Trophoblast cell (in vitro differentiated cells and primary cell): Measurements from ENCODE around the gene TNKS1BP1.

Experiments used
- DNase-seq, 2 donors: peaks; one replicate each; pipeline ENCODE4 v3.0.0-alpha.2; 2016
- H2AFZ ChIP-seq: 2 replicates; pipeline ENCODE4 v1.6.1; 2013; ENCODE audit warnings: low read length, moderate library complexity, mild to moderate bottlenecking; ENCODE audit not compliant: insufficient read depth, poor library complexity
- H2AK5ac ChIP-seq: 2 replicates; pipeline ENCODE4 v1.6.1; 2013; ENCODE audit warnings: mild to moderate bottlenecking, low read length
- H2BK120ac ChIP-seq: 2 replicates; pipeline ENCODE4 v1.6.1; 2013; ENCODE audit warnings: low read length, mild to moderate bottlenecking, moderate library complexity; ENCODE audit not compliant: insufficient read depth, poor library complexity
- H2BK12ac ChIP-seq: 2 replicates; pipeline ENCODE4 v1.6.1; 2013; ENCODE audit warnings: mild to moderate bottlenecking, low read length, moderate library complexity
- H2BK5ac ChIP-seq: 2 replicates; pipeline ENCODE4 v1.6.1; 2013; ENCODE audit warnings: low read length, low read depth, moderate library complexity, mild to moderate bottlenecking; ENCODE audit not compliant: poor library complexity
- H3K14ac ChIP-seq: 2 replicates; pipeline ENCODE4 v1.6.1; 2013; ENCODE audit warnings: mild to moderate bottlenecking, low read length
- H3K18ac ChIP-seq: 2 replicates; pipeline ENCODE4 v1.6.1; 2013; ENCODE audit warnings: mild to moderate bottlenecking, low read length
- H3K23ac ChIP-seq: 2 replicates; pipeline ENCODE4 v1.6.1; 2013; ENCODE audit warnings: low read length
- H3K27ac ChIP-seq: 2 replicates; pipeline ENCODE4 v1.5.1; 2013; ENCODE audit warnings: low read depth, mild to moderate bottlenecking, inconsistent platforms, low read length, moderate library complexity
- H3K27me3 ChIP-seq: 2 replicates; pipeline ENCODE4 v1.6.1; 2013; ENCODE audit warnings: inconsistent platforms, mild to moderate bottlenecking, low read length, moderate library complexity; ENCODE audit not compliant: insufficient read depth
- H3K36me3 ChIP-seq, 2 experiments: 1 replicate in 1 of 2; 2 replicates in 1 of 2; pipeline ENCODE4 v1.6.1; 2013; ENCODE audit warnings: low read length in 2 of 2, mild to moderate bottlenecking in 2 of 2, moderate library complexity in 1 of 2; ENCODE audit not compliant: insufficient read depth in 2 of 2, control insufficient read depth in 1 of 2
- H3K4ac ChIP-seq: 2 replicates; pipeline ENCODE4 v1.6.1; 2013; ENCODE audit warnings: low read depth, mild to moderate bottlenecking, low read length, moderate library complexity
- H3K4me1 ChIP-seq, 2 experiments: 1 replicate in 1 of 2; 2 replicates in 1 of 2; pipeline ENCODE4 v1.6.1; 2013; ENCODE audit warnings: low read length in 2 of 2, mild to moderate bottlenecking in 2 of 2, moderate library complexity in 1 of 2; ENCODE audit not compliant: insufficient read depth in 2 of 2, control insufficient read depth in 1 of 2
- H3K4me2 ChIP-seq: 2 replicates; pipeline ENCODE4 v1.6.1; 2013; ENCODE audit warnings: inconsistent platforms, mild to moderate bottlenecking, low read length, moderate library complexity
- H3K4me3 ChIP-seq: 2 replicates; pipeline ENCODE4 v1.5.1; 2013; ENCODE audit warnings: mild to moderate bottlenecking, low read depth, low read length, inconsistent platforms
- H3K79me1 ChIP-seq: one replicate; pipeline ENCODE4 v1.6.1; 2013; ENCODE audit warnings: low read length
- H3K79me2 ChIP-seq: 2 replicates; pipeline ENCODE4 v1.6.1; 2013; ENCODE audit warnings: low read length, mild to moderate bottlenecking; ENCODE audit not compliant: control insufficient read depth, insufficient read depth, poor library complexity
- H3K9ac ChIP-seq: 2 replicates; pipeline ENCODE4 v1.6.1; 2013; ENCODE audit warnings: mild to moderate bottlenecking, low read length
- H3K9me3 ChIP-seq: 2 replicates; pipeline ENCODE4 v1.6.1; 2013; ENCODE audit warnings: low read depth, mild to moderate bottlenecking, control low read depth, inconsistent platforms, low read length; ENCODE audit not compliant: insufficient read depth
- H4K12ac ChIP-seq: 2 replicates; pipeline ENCODE4 v1.6.1; 2013; ENCODE audit warnings: low read depth, mild to moderate bottlenecking, low read length, moderate library complexity
- H4K8ac ChIP-seq: 2 replicates; pipeline ENCODE4 v1.6.1; 2013; ENCODE audit warnings: low read depth, mild to moderate bottlenecking, low read length, moderate library complexity
- H4K91ac ChIP-seq: one replicate; pipeline ENCODE4 v1.6.1; 2013; ENCODE audit warnings: low read depth, mild to moderate bottlenecking, low read length, moderate library complexity
- WGBS: extraction: QIAGEN DNeasy Blood & Tissue Kit; methylation state at CpG from one replicate; pipeline ENCODE4 v1.1.7; 2013; ENCODE audit warnings: missing lambda C conversion rate; ENCODE audit not compliant: insufficient read length, insufficient coverage; ENCODE audit errors: extremely low coverage; 5-methylcytosine and 5-hydroxymethylcytosine counted together

Gene TNKS1BP1

DNA sequence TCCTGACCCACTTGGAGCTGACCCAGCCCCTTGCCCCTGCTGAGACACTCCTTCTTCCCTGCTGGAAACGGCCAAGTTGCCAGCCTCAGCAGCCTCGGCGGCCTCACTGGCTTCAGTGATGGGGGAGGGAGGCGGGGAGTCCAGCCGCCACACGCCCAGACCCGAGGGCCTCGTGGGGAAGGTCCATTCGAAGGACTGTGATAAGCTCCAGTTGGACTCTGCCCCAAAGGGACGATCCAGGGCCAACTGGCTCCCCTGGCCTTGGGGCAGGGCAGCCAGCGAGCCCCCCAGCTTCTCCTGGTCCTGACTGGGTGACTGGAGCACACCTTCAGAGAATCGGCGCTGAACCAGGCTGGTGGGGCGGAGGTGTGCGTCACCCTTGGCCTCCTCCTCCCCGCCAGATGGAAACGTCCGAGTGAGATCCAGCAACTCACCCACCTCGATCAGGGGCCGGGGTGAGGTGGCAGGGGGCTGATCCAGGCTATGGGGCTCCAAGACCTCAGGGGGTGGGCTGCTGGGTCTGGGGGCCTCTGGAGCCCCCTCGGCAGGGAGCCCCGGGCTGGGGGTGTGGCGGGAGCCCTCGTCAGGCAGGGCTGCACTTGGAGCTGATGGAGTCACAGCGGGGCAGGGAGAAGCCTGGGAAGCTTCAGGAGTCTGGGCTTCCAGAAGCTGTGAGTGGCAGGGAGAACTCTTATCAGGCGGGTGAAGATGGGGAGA, 11.5 kb downstream of the TNKS1BP1 start:
- Histone ChIP-seq H2BK5ac (no peak overlapping the region), H3K9ac (no peak overlapping the region), H3K18ac (no peak overlapping the region), H3K27me3 (no peaks in the 10 kb centered on the region), H3K9me3 (no peaks in the 10 kb centered on the region), H3K23ac (no peak overlapping the region), H3K36me3 (peaks cover 81 to 91% of the 10 kb centered on the region in 2 experiments), H3K79me1 (peaks cover 14% of the 10 kb centered on the region), H3K4me3 (no peak overlapping the region), H2AFZ (no peak overlapping the region), H3K4me1 (peaks cover 37 to 46% of the 10 kb centered on the region in 2 experiments), H3K79me2 (peaks cover 20% of the 10 kb centered on the region), H4K91ac (no peak overlapping the region), H3K14ac (no peak overlapping the region), H3K4me2 (no peak overlapping the region), H2BK120ac (no peak overlapping the region), H3K27ac (no peak overlapping the region), H2AK5ac (no peak overlapping the region), H3K4ac (no peak overlapping the region), H4K12ac (no peak overlapping the region), H2BK12ac (no peak overlapping the region), H4K8ac (no peak overlapping the region)
- WGBS: no CpG with 5 or more reads among the region's 26 CpGs
- DNase-seq: no peak

DNA sequence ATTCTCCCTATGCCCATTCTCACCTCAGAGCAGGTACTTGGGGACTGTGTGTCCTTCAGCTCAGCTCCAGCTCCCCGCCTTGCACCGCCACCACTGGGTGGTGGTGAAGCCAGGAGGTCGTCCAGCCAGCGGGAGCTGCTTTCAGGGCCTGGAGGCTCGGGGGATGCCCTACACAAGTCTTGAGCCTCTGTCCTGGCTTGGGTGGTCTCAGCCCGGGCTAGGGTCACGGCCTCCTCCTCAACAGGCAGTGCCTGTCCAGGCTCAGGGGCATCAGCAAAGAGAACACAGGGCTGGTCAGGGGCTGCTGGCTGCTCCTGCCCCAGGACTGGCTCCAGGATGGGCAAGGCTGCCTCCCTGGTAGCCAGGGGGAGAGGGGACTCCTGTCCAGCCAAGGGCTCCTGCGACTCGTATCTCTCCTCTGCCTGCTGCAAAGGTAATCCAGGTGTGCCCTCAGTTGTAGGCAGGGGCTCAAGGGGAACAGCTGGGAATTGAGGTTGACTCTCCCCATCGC, 12.2 kb downstream of the TNKS1BP1 start:
- H3K23ac ChIP-seq: no peak overlapping the region
- WGBS: no CpG with 5 or more reads among the region's 10 CpGs

GRCh38 chr11:57311109-57311936, 13.4 kb downstream of the TNKS1BP1 start:
- H3K4me3 ChIP-seq: peak overlapping the region; percentile 68
- peak overlapping the region; percentile 85 for H2BK5ac ChIP-seq
- peaks cover 74 to 85% of the 10 kb centered on the region in 2 experiments for H3K36me3 ChIP-seq
- peak overlapping the region; percentile 83 for H2BK12ac ChIP-seq
- H4K8ac ChIP-seq: peak overlapping the region; percentile 71
- peak overlapping the region; percentile 57 for H3K4ac ChIP-seq
- peaks cover 28% of the 10 kb centered on the region for H3K79me2 ChIP-seq
- H4K12ac ChIP-seq: peak overlapping the region; percentile 27
- H3K9ac ChIP-seq: peak overlapping the region; percentile 69
- peak overlapping the region; percentile 48 for H2AK5ac ChIP-seq
- peak overlapping the region; percentile 94 for H3K18ac ChIP-seq
- H3K27me3 ChIP-seq: no peaks in the 10 kb centered on the region
- H3K14ac ChIP-seq: peak overlapping the region; percentile 73
- H3K4me1 ChIP-seq: peaks cover 42 to 50% of the 10 kb centered on the region in 2 experiments
- WGBS: no CpG with 5 or more reads among the region's 31 CpGs
- peak overlapping the region; percentile 67 for H3K4me2 ChIP-seq
- DNase-seq: peak; percentile 90 to 94
- H3K23ac ChIP-seq: no peak overlapping the region
- no peaks in the 10 kb centered on the region for H3K9me3 ChIP-seq
- H3K79me1 ChIP-seq: peaks cover 14% of the 10 kb centered on the region
- peak overlapping the region; percentile 65 for H2BK120ac ChIP-seq
- H4K91ac ChIP-seq: peak overlapping the region; percentile 90
- peak overlapping the region; percentile 86 for H3K27ac ChIP-seq
- no peak overlapping the region for H2AFZ ChIP-seq

More for the DNA sequence above, 12.2 kb downstream of the TNKS1BP1 start:
- no peak overlapping the region for H4K12ac ChIP-seq
- DNase-seq: no peak
- no peak overlapping the region for H3K18ac ChIP-seq
- no peak overlapping the region for H2BK5ac ChIP-seq
- peaks cover 36 to 44% of the 10 kb centered on the region in 2 experiments for H3K4me1 ChIP-seq
- H3K4ac ChIP-seq: no peak overlapping the region
- H4K91ac ChIP-seq: no peak overlapping the region
- H2AFZ ChIP-seq: no peak overlapping the region
- no peak overlapping the region for H3K9ac ChIP-seq
- no peak overlapping the region for H3K4me3 ChIP-seq
- H3K36me3 ChIP-seq: peaks cover 82 to 90% of the 10 kb centered on the region in 2 experiments
- no peak overlapping the region for H4K8ac ChIP-seq
- no peak overlapping the region for H3K14ac ChIP-seq
- no peak overlapping the region for H2BK120ac ChIP-seq
- H3K9me3 ChIP-seq: no peaks in the 10 kb centered on the region
- H3K27me3 ChIP-seq: no peaks in the 10 kb centered on the region
- no peak overlapping the region for H3K4me2 ChIP-seq
- no peak overlapping the region for H2AK5ac ChIP-seq
- H3K27ac ChIP-seq: peak overlapping the region; percentile 37
- H3K79me1 ChIP-seq: peaks cover 14% of the 10 kb centered on the region
- H2BK12ac ChIP-seq: no peak overlapping the region
- peaks cover 23% of the 10 kb centered on the region for H3K79me2 ChIP-seq

- Histone ChIP-seq H2BK12ac (peak overlapping the region; percentile 83), H4K12ac (no peak overlapping the region), H3K18ac (peak overlapping the region; percentile 94), H3K4me3 (peak overlapping the region; percentile 68), H3K4me1 (peaks cover 42 to 48% of the 10 kb centered on the region in 2 experiments), H2BK5ac (peak overlapping the region; percentile 85), H2AK5ac (peak overlapping the region; percentile 48), H3K79me1 (peaks cover 14% of the 10 kb centered on the region), H3K23ac (no peak overlapping the region), H3K79me2 (peaks cover 28% of the 10 kb centered on the region), H3K9ac (peak overlapping the region; percentile 69), H3K4ac (peak overlapping the region; percentile 57), H2AFZ (no peak overlapping the region), H3K36me3 (peaks cover 70 to 79% of the 10 kb centered on the region in 2 experiments), H3K27me3 (no peaks in the 10 kb centered on the region), H3K27ac (peak overlapping the region; percentile 86), H3K9me3 (no peaks in the 10 kb centered on the region), H2BK120ac (peak overlapping the region; percentile 65), H4K8ac (peak overlapping the region; percentile 71), H4K91ac (peak overlapping the region; percentile 90), H3K4me2 (peak overlapping the region; percentile 67), H3K14ac (peak overlapping the region; percentile 73)
- WGBS: no CpG with 5 or more reads among the region's 6 CpGs
- DNase-seq: peak in 1 of 2 donors; percentile 8
Measured at GRCh38 chr11:57310630-57311086, 14.1 kb downstream of the TNKS1BP1 start.
